C1 segment of cervical spinal cord (tissue), 14 donors: Measurements from ENCODE around the gene TAS1R3.
"Not testable (repeated sequence)": the region's sequence is repeated elsewhere in the genome, so short reads cannot be mapped to it uniquely, and the experiment has no call there.

Experiments used
- DNase-seq, 14 donors: peaks; one replicate each; lab custom pipeline; 2025; lab: John Stamatoyannopoulos, UW

Gene TAS1R3

DNA sequence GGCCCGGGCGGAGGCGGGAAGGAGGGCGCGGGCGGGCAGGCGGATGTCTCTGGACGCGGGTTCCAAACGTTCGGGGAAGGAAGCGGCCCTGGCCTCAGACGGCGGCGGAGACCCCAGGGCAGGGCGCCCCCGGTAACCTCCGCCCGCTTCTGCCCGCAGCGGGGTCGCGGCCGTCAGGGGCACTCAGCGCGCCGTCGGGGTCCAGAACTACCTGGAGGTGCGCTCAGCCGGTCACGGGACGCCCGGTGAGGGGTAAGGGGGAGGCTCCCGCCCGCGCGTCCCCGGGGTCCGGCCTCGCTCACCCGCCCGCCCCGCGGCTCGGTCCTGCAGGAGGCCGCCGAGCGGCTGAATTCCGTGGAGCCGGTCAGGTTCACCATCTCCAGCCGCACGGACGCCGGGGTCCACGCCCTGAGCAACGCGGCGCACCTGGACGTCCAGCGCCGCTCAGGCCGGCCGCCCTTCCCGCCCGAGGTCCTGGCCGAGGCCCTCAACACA lies 22.3 kb upstream of the TAS1R3 start:
- DNase-seq, result peak in 1 of 14 donors; percentile 32

DNA sequence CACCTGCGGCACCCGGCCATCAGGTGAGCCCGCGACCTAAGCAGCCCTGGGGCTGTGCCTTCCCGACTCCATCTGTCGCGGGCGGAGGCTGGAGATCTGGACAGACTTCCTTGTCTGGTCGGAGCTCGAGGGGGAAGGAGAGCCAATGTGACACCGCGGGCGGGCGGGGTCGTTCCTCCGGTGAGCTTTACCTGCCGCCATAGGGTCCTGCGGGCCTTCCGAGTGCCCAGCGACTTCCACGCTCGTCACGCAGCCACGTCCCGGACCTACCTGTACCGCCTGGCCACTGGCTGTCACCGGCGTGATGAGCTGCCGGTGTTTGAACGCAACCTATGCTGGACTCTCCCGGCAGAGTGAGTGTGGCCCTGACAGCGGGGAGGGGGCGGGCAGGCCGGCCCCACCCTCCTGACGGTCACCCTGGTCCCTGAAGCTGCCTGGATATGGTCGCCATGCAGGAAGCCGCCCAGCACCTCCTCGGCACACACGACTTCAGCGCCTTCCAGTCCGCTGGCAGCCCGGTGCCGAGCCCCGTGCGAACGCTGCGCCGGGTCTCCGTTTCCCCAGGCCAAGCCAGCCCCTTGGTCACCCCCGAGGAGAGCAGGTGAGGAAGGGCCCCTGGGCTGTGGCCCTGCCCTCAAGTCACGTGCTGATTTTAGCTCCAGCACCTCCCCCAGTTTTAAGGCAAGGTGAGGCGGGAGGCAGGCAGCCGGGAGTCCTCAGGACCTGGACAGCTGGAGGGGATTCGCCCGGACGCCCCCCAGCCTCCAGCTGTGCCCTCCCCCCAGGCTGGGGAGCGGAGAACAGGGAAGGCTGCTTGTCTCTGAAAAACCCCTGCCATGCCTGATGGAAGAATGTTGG lies 21.6 kb upstream of the TAS1R3 start:
- peak in 1 of 14 donors; percentile 30 for DNase-seq

GRCh38 chr1:1310109-1310385 lies 21.0 kb upstream of the TAS1R3 start:
- DNase-seq, result no peak

DNA sequence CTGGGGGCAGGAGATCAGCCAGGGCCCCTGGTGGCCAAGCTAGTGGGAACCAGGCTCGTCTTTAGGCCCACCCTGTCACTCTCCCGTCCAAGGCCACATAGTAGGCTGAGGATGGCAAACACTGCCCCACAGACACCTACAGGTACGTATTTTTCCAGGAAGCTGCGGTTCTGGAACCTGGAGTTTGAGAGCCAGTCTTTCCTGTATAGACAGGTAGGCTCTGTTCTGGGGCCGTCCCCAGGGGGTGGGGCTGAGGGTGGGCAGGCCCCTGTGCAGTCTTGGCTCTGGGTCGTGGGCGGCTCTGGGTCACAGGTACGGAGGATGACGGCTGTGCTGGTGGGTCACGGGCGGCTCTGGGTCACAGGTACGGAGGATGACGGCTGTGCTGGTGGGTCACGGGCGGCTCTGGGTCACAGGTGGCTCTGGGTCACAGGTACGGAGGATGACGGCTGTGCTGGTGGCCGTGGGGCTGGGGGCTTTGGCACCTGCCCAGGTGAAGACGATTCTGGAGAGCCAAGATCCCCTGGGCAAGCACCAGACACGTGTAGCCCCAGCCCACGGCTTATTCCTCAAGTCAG lies 20.5 kb upstream of the TAS1R3 start:
- DNase-seq, result no peak

DNA sequence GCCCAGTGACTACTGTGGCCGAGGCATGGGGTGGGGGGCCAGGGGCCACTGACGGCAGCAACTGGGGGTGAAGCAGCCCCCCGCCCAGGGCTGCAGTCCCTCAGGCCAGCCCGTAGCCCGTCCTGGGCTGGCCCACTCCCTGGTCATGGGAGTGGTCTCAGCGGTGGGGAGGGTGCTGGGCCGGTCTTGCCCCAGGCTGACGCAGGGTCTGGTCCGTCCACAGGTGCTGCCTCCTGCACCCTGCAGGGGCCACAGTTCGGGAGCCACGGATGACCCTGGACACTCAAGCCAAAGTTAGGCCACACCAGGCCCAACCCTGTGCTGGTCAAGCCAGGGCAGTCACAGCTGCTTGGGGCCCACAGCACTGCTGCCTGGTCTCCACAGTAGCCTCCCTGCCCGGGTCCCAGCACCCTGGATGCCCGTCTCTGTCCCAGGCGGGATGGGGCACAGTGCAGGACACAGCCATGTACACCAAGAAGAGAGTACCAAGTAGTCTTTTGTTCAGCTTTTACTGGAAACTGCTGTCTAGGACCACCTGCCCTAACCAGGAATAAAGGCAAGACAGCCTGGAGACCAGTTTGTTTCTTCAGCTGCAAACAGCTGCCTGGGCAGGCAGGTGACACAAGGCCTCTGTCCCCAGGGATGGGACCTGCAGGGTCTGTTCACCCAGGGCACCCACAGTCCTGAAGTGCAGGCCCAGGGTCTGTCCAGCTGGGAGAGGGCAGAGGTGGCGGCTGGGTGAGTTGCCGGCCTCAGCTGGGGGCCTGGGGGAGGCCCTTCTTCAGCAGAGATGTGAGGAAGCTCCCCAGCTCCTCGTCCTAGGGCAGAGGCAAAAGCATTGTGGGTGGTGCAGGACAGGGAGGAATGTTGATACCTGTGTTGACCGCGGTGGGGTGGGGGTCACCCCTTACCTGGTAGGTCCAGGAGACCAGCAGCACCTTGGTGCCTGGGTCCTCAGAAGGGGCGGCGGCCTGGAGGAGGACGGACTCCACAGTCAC lies 19.7 kb upstream of the TAS1R3 start:
- no peak for DNase-seq

DNA sequence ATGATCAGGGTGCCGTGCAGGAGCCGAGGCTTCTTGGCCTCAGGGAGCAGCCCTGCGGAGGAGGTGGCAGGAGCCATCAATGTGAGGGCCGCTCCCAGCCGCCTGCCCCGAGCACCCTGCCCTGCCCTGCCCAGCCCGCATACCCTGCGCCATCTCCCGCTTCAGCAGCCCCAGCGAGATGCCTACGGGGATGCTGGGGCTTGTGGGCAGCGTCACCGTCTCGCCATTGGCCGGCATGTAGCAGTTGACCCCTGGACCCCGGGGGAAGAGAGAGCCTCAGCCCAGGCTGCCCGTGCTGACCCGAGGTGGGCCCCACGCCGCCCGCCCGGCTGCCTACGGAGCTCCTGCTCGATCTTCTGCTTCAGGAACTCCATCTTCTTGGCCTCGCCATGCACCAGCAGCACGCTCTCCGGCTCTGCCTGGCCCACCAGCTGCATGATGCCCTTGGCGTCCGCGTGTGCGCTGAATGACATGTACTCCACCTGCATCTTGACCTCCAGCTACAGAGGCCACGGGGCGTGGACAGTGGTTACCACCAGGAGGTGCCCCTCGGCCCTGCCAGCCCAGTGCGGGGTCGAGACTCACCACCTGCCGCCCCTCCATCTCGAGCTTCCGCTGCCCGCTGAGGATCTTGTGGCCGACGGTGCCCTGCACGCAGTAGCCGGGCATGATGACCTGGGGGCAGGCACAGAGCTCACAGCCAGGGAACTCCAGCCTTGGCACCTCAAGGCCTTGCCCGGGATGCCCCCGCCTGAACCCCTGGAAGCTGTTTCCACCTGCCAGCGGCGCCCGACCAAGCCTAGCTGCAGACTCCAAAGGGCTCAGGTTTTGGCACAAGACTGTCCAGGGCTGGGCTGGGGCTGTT lies 18.4 kb upstream of the TAS1R3 start:
- DNase-seq, result no peak

DNA sequence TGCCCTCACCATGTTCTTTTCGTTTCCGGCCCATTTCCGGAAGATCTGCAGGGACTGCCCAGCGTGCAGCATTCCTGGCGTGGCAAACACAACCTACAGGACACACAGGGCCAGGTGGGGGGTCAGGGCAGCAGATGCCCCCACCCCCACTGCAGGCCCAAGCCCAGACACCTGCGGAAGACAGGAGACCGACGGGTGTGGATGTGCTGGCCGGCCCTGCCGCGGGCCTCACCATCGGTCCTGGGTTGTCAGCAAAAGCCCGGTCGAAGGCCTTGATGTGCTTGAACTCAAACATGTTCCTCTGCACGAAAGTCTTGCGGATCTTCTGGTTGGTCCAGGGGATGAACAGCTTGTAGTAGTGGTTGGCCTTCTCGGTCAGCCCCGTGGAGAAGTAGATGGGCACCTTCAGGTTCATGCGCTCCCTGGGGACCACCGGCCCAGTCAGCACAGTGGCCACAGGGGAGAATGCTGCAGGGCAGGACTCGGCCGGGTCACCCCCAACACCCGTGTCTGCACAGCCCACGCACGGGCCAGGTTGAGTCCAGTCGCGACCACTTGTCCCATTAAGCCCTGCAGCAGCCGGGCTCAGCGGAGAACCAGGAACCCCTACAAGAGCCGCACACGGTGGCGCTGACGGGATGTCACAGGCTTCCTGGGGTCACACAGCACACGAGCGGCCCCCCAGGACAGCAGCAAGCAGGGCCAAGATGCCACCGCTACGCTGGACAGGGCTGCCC lies 17.4 kb upstream of the TAS1R3 start:
- no peak for DNase-seq

DNA sequence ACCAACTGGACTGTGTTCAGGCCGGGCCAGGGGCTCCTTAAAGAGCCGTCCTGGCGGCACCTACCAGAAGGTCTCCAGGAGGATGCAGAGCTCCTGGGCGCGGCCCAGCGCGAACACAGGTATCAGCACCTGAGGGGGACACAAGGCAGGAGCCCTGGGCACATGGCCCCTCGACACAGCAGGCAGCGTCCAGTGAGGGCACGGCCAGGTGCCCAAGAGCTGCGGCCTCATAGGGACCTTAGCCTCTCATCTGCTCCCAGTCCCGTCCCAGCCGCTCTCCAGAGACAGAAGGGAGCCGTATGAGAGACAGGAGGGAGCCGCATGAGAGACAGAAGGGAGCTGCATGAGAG lies 16.9 kb upstream of the TAS1R3 start:
- no peak for DNase-seq

GRCh38 chr1:1314678-1315335 lies 16.3 kb upstream of the TAS1R3 start:
- DNase-seq, result no peak

- no peak for DNase-seq
Observed at GRCh38 chr1:1315435-1315954, 15.6 kb upstream of the TAS1R3 start.

DNA sequence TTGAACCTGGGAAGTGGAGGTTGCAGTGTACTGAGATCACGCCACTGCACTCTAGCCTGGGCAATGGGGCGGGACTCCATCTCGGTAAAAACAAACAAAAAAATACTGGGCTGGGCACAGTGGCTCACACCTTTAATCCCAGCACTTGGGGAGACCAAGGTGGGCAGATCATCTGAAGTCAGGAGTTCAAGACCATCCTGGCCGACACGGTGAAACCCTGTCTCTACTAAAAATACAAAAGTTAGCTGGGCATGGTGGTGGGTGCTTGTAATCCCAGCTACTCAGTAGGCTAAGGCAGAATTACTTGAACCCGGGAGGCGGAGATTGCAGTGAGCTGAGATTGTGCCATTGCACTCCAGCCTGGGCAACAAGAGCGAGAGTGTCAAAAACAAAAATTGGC lies 14.9 kb upstream of the TAS1R3 start:
- not testable (repeated sequence) for DNase-seq

DNA sequence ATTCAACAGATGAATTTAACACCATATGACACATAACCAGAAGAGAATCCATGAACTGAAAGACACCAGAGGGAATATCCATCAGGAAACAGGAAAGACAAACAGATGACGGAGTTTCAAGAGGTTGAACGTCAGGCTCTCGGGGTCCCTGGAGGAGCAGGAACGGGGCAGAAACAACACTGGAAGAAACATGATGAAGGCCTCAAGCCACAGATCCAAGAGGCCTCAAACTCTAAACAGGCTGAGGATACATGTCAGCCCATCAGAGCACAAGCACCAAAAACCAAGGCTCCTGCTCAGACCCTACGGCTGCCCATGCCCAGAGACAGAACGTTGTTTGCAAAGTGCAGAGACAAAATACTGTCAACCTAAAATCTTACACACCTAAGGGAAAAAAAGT lies 13.7 kb upstream of the TAS1R3 start:
- no peak for DNase-seq

DNA sequence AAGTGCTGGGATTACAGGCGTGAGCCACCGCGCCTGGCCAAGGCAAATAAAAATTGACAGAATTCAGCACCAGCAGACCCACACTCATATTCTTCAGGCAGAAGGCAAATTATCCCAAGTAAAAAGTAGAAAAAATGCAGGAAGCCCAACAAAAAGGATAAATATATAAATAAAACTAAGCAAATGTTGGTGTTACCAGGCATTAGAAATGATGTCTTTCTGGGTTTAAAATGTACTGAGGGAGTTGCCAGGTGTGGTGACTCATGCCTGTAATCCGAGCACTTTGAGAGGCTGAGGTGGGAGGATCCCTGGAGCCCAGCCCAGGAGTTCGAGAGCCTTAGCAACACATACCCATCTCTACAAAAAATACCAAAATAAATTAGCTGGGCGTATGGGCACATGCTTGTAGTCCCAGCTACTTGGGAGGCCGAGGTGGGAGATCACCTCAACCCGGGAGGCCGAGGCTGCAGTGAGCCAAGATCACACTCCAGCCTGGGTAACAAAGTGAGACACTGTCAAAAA lies 12.9 kb upstream of the TAS1R3 start:
- DNase-seq, result peak in 3 of 14 donors; percentile 7 to 52 (median 38)

GRCh38 chr1:1318777-1319645 lies 12.1 kb upstream of the TAS1R3 start:
- DNase-seq, result no peak

DNA sequence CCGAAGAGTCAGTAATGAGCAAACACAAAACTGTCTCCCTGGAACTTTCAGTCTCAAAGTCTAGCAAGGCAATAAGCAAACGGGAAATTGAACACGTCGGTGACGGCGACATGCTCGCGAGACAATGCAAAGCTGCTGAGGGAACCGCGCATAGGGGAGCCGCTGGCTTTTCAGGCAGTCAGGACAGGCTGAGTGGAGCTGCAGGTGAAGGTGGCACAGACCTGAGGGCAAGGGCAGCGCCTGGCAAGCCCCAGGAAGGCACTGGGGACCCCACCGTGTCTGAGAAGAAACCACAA lies 11.5 kb upstream of the TAS1R3 start:
- no peak for DNase-seq

DNA sequence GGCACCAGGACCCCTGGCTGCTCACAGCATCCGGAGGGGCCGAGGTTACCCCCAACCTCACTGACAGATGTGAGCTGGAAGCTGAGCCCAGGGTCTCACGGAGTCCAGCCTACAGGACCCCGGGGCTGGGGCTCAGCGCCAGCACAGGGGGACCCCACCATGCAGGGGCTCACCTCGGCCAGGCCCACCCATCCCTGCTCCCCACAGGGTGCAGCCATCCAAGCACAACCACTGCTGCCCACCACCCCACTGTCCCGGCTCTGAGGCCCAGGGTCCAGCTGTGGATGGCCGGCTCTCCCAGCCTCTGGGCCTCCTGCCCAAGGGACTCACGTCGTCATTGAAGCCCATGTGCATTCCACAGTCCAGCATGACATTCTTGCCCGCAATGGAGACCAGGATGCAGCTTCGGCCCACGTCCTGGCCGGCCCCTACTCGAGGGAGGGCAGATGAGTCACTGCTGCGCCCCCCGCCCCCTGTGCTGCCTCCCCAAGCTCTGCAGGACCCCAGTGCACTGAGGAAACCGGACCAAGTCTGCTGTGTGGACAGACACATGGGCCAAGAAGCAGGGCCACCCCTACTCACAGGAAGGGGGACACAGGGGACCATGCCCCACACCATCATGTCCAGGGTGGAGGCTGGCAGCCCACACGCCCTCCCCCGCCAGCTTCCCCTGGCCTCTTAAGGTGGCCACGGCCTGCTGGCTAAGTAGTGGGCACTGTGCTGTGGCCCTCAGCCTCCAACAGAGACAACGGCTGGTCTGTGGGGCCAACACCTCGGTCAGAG lies 10.2 kb upstream of the TAS1R3 start:
- no peak for DNase-seq

DNA sequence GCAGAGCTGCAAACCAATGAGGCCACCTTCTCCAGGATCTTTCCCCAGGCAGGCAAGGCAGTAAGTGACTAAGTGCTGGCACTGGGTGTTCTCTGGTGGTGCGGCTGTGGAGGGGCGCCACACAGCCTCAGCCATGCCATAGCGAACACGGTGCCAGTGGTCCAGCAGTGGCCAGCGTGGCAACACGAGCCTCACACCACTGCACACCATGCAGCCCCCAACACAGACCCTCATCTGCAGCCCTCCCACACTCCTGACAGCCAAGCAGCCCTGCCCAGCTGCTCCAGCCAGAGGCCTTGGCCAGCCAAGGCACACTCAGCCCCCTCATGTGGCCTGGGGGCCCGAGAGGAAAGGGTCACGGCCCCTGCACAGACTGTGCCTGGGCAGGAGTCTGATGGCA lies 9.6 kb upstream of the TAS1R3 start:
- no peak for DNase-seq

- no peak for DNase-seq
Observed at GRCh38 chr1:1322418-1322817, 8.7 kb upstream of the TAS1R3 start.
